GM12878 (cell line): ENCODE data around the gene NHSL2. TPM values are rescaled to one million over a fixed set of nuclear protein-coding genes. Genes with fewer than 3 reads are reported as not detected.

Experiments
- HDAC2 ChIP-seq: fragments of 200-600 bp; sonication (generic); IDR thresholded peaks from 2 replicates; pipeline ENCODE4 v1.6.1; 2017
- IKZF2 ChIP-seq, 2 experiments: fragments of 450-650 bp; IDR thresholded peaks; 2 replicates each; pipeline ENCODE4 v1.6.1; 2017; ENCODE audit warnings: mild to moderate bottlenecking in 2 of 2, moderate library complexity in 2 of 2
- NR2C2 ChIP-seq: IDR thresholded peaks from 2 replicates; pipeline ENCODE4 v1.6.1; 2011; ENCODE audit warnings: borderline replicate concordance, low read depth; ENCODE audit not compliant: control insufficient read depth, insufficient read length
- RFX5 ChIP-seq: IDR thresholded peaks from 2 replicates; pipeline ENCODE4 v1.6.1; 2011; ENCODE audit warnings: low read depth, low read length, improper control_type of control experiment
- SRF ChIP-seq, 2 experiments: IDR thresholded peaks; 2 replicates each; pipeline ENCODE4 v1.6.1; 2011; ENCODE audit warnings: low read depth in 2 of 2, low read length in 2 of 2, mild to moderate bottlenecking in 1 of 2, moderate library complexity in 1 of 2
- polyA plus RNA-seq, 11 experiments: library from polyadenylated mRNA; depleted of rRNA in 4 of 11; unstranded in 6 of 11; stranded (reverse) in 5 of 11; fragments of >200 nt; fragmentation: Nextera tagmentation in 4 of 11; fragmentation: Illumina TruSeq in 1 of 11; extraction: Ambion mirVana in 4 of 11; extraction: Trizol in 1 of 11; gene quantifications; 1 replicate in 1 of 11; 2 replicates in 10 of 11; pipeline versions ENCODE4 v1.2.1 to v1.2.3, GENCODE V29; 2011 to 2016; ENCODE audit warnings: inconsistent platforms in 2 of 11, missing spikeins in 2 of 11, low read depth in 1 of 11
- total RNA-seq, 4 experiments: library from RNA; depleted of rRNA in 3 of 4; stranded (reverse); fragments of >200 nt in 3 of 4; fragmentation: Illumina TruSeq in 1 of 4; extraction: Trizol in 1 of 4; gene quantifications; 2 replicates each; pipeline versions ENCODE4 v1.2.1 to v1.2.3, GENCODE V29; 2013 to 2021
- TF ChIP-seq, protein P1 (sequence below): fragments of 450-650 bp; formaldehyde crosslinking; IDR thresholded peaks from 2 replicates; pipeline ENCODE4 v1.4.0; 2022; ENCODE audit warnings: mild to moderate bottlenecking, moderate library complexity
- TF ChIP-seq, protein P2 (sequence below): fragments of 450-650 bp; IDR thresholded peaks from 2 replicates; pipeline ENCODE4 v1.6.1; 2018; ENCODE audit warnings: mild to moderate bottlenecking, low read depth, moderate library complexity; ENCODE audit not compliant: partially characterized antibody

NHSL2 gene
- total and polyA plus RNA-seq, 10 of the 15 experiments (the other 5 are each of a cell fraction or from before 2014, with no cell fraction given) = 0.05 to 0.53 (median 0.07) TPM; not detected in 2

DNA sequence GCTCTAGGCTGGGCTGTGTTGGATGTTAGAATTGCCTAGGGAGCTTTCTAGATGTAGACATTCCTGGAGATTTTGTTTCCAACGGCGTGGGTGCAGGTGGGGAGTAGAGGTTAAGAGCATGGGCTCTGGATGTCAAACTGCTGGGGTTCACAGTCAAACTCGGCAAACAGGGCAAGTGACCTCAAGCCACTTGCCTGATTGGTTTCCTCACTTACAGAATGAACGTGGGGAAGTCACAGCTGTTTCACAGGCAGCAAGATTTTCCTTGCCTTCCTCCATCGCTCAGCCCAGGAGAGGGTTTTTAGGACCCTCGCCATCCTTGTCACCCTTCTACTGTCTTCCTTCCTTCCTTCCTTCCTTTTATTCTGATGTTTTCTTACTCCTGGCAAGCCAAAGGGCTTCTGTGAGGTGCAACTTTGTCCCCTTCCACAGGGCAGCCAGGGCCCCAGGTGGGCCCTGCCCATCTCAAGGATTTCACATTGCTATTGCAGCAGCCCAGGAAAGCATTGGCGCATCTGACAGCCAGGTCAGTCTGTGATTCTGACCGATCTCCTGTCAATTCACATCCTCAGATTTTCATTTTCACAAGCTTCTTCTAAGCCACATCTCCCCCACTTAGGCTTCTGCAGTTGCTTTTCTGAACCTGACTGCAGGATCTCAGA lies 214.0 kb downstream of the NHSL2 start (continued):
- no peak for TF ChIP-seq SRF (IDR thresholded peaks at IDR 0.05; ENCODE audit: low read depth in 2 of 2, low read length in 2 of 2)
- no peak for TF ChIP-seq NR2C2
- TF ChIP-seq, protein P1, sequence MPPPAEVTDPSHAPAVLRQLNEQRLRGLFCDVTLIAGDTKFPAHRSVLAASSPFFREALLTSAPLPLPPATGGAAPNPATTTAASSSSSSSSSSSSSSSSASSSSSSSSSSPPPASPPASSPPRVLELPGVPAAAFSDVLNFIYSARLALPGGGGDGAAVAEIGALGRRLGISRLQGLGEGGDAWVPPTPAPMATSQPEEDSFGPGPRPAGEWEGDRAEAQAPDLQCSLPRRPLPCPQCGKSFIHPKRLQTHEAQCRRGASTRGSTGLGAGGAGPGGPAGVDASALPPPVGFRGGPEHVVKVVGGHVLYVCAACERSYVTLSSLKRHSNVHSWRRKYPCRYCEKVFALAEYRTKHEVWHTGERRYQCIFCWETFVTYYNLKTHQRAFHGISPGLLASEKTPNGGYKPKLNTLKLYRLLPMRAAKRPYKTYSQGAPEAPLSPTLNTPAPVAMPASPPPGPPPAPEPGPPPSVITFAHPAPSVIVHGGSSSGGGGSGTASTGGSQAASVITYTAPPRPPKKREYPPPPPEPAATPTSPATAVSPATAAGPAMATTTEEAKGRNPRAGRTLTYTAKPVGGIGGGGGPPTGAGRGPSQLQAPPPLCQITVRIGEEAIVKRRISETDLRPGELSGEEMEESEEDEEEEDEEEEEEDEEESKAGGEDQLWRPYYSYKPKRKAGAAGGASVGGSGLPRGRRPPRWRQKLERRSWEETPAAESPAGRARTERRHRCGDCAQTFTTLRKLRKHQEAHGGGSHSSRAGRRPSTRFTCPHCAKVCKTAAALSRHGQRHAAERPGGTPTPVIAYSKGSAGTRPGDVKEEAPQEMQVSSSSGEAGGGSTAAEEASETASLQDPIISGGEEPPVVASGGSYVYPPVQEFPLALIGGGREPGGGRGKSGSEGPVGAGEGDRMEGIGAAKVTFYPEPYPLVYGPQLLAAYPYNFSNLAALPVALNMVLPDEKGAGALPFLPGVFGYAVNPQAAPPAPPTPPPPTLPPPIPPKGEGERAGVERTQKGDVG = no peak
- TF ChIP-seq HDAC2 = no peak
- no peak for TF ChIP-seq IKZF2 (IDR thresholded peaks at IDR 0.05)
- TF ChIP-seq, protein P2, sequence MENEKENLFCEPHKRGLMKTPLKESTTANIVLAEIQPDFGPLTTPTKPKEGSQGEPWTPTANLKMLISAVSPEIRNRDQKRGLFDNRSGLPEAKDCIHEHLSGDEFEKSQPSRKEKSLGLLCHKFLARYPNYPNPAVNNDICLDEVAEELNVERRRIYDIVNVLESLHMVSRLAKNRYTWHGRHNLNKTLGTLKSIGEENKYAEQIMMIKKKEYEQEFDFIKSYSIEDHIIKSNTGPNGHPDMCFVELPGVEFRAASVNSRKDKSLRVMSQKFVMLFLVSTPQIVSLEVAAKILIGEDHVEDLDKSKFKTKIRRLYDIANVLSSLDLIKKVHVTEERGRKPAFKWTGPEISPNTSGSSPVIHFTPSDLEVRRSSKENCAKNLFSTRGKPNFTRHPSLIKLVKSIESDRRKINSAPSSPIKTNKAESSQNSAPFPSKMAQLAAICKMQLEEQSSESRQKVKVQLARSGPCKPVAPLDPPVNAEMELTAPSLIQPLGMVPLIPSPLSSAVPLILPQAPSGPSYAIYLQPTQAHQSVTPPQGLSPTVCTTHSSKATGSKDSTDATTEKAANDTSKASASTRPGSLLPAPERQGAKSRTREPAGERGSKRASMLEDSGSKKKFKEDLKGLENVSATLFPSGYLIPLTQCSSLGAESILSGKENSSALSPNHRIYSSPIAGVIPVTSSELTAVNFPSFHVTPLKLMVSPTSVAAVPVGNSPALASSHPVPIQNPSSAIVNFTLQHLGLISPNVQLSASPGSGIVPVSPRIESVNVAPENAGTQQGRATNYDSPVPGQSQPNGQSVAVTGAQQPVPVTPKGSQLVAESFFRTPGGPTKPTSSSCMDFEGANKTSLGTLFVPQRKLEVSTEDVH = no peak
- no peak for TF ChIP-seq RFX5
